H1 (cell line): ENCODE data around the gene CD4. TPM values are rescaled to one million over a fixed set of nuclear protein-coding genes. Genes with fewer than 3 reads are reported as not detected.
A peak's percentile ranks its signal among the peaks of the same experiment; 100 is the strongest.

Experiments used
- CTCF ChIA-PET: fragments of 300-600 bp; sonication (Branson Sonifier 250); formaldehyde crosslinking; loops from one replicate; lab custom pipeline; 2021; ENCODE audit not compliant: partially characterized antibody; lab: Charles Lee
- POLR2A ChIA-PET: fragments of 300-600 bp; sonication (Branson Sonifier 250); formaldehyde crosslinking; loops from one replicate; lab custom pipeline; 2021; ENCODE audit warnings: inconsistent platforms; ENCODE audit not compliant: partially characterized antibody; lab: Charles Lee
- DNase-seq, 2 experiments: peaks; one replicate each; pipeline versions ENCODE4 v3.0.0 to v3.0.0-alpha.2; 2010 to 2022; ENCODE audit warnings: low spot score in 2 of 2, low read depth in 1 of 2, mixed read lengths in 1 of 2
- FAIRE-seq: peaks from 2 replicates; lab custom pipeline; 2011; peaks lifted over from hg19 to GRCh38; lab: Jason Lieb, UNC
- H2AFZ ChIP-seq: 2 replicates; pipeline ENCODE4 v1.8.1; 2012; ENCODE audit warnings: low read length, inconsistent platforms
- H2AK5ac ChIP-seq: 2 replicates; pipeline ENCODE4 v1.6.1; 2013; ENCODE audit warnings: low read depth, low read length
- H2BK120ac ChIP-seq: replicated peaks from 2 replicates; pipeline ENCODE3; 2013; ENCODE audit warnings: low read depth, low read length, inconsistent platforms
- H2BK12ac ChIP-seq: 2 replicates; pipeline ENCODE4 v1.6.1; 2013; ENCODE audit warnings: low read depth, low read length
- H2BK15ac ChIP-seq: 2 replicates; pipeline ENCODE4 v1.6.1; 2013; ENCODE audit warnings: low read length
- H2BK20ac ChIP-seq: 2 replicates; pipeline ENCODE4 v1.6.1; 2013; ENCODE audit warnings: low read length
- H2BK5ac ChIP-seq: 2 replicates; pipeline ENCODE4 v1.6.1; 2013; ENCODE audit warnings: low read depth, low read length
- H3K14ac ChIP-seq: 2 replicates; pipeline ENCODE4 v1.6.1; 2013; ENCODE audit warnings: inconsistent platforms; ENCODE audit not compliant: insufficient read length
- H3K18ac ChIP-seq: 2 replicates; pipeline ENCODE4 v1.6.1; 2013; ENCODE audit warnings: low read length; ENCODE audit errors: extremely low read depth
- H3K23ac ChIP-seq: 2 replicates; pipeline ENCODE4 v1.6.1; 2013; ENCODE audit warnings: inconsistent platforms; ENCODE audit not compliant: insufficient read length
- H3K23me2 ChIP-seq: 2 replicates; pipeline ENCODE4 v1.6.1; 2013; ENCODE audit warnings: low read depth, low read length
- H3K27ac ChIP-seq: 2 replicates; pipeline ENCODE4 v1.6.1; 2011; ENCODE audit warnings: low read depth, low read length, inconsistent platforms
- H3K27me3 ChIP-seq, 4 experiments: replicated peaks in 1 of 4; 1 replicate in 1 of 4; 2 replicates in 3 of 4; pipeline versions ENCODE4 v1.6.1 to v1.8.1; 2011 to 2013; ENCODE audit warnings: low read length in 3 of 4, mild to moderate bottlenecking in 3 of 4, inconsistent platforms in 2 of 4, mixed read lengths in 2 of 4, moderate library complexity in 1 of 4; ENCODE audit not compliant: control insufficient read depth in 3 of 4, insufficient read depth in 3 of 4; ENCODE audit errors: extremely low read depth in 1 of 4
- H3K36me3 ChIP-seq, 4 experiments: 2 replicates each; pipeline versions ENCODE4 v1.6.1 to v1.8.1; 2011 to 2013; ENCODE audit warnings: mild to moderate bottlenecking in 4 of 4, low read length in 3 of 4, moderate library complexity in 2 of 4, control low read depth in 1 of 4, inconsistent platforms in 1 of 4; ENCODE audit not compliant: insufficient read depth in 4 of 4, control insufficient read depth in 2 of 4
- H3K4ac ChIP-seq: replicated peaks from 2 replicates; pipeline ENCODE3; 2013; ENCODE audit warnings: low read length, low read depth, mixed read lengths, inconsistent platforms; ENCODE audit not compliant: insufficient read length
- H3K4me1 ChIP-seq, 4 experiments: replicated peaks in 1 of 4; 1 replicate in 1 of 4; 2 replicates in 3 of 4; pipeline versions ENCODE4 v1.6.1 to v1.8.1; 2011 to 2013; ENCODE audit warnings: low read length in 3 of 4, inconsistent platforms in 2 of 4, mixed read lengths in 1 of 4; ENCODE audit not compliant: insufficient read depth in 4 of 4, control insufficient read depth in 3 of 4
- H3K4me2 ChIP-seq, 2 experiments: 2 replicates each; pipeline versions ENCODE4 v1.6.1 to v1.8.1; 2011 to 2013; ENCODE audit warnings: low read depth in 2 of 2, low read length in 2 of 2, control low read depth in 1 of 2, inconsistent platforms in 1 of 2, mild to moderate bottlenecking in 1 of 2; ENCODE audit not compliant: insufficient read depth in 1 of 2
- H3K4me3 ChIP-seq, 4 experiments: fragments of 200-600, 300-600 bp in 1 of 4; sonication (generic), shearing (Covaris generic), sonication (Bioruptor Twin) in 1 of 4; 2 replicates each; pipeline versions ENCODE4 v1.5.1 to v1.8.1; 2011 to 2016; ENCODE audit warnings: low read length in 4 of 4, low read depth in 3 of 4, control low read depth in 2 of 4, inconsistent platforms in 2 of 4, mild to moderate bottlenecking in 2 of 4, mixed read lengths in 1 of 4, moderate library complexity in 1 of 4; ENCODE audit not compliant: insufficient read depth in 2 of 4; ENCODE audit errors: extremely low read depth in 1 of 4
- H3K56ac ChIP-seq: replicated peaks from 2 replicates; pipeline ENCODE3; 2013; ENCODE audit warnings: low read depth, mild to moderate bottlenecking, mixed read lengths, low read length, inconsistent platforms; ENCODE audit not compliant: insufficient read length
- H3K79me1 ChIP-seq: 2 replicates; pipeline ENCODE4 v1.6.1; 2013; ENCODE audit warnings: low read depth, low read length, control low read depth
- H3K79me2 ChIP-seq, 2 experiments: 2 replicates each; pipeline versions ENCODE4 v1.6.1 to v1.8.1; 2012 to 2013; ENCODE audit warnings: low read length in 2 of 2, mild to moderate bottlenecking in 2 of 2, inconsistent platforms in 1 of 2; ENCODE audit not compliant: insufficient read depth in 2 of 2, control insufficient read depth in 1 of 2
- H3K9ac ChIP-seq, 4 experiments: replicated peaks in 1 of 4; 1 replicate in 1 of 4; 2 replicates in 3 of 4; pipeline versions ENCODE4 v1.6.1 to v1.8.1; 2011 to 2013; ENCODE audit warnings: low read depth in 3 of 4, low read length in 3 of 4, control low read depth in 2 of 4, mild to moderate bottlenecking in 2 of 4, moderate library complexity in 2 of 4, inconsistent platforms in 1 of 4; ENCODE audit errors: extremely low read depth in 1 of 4
- H3K9me3 ChIP-seq, 2 experiments: 2 replicates each; pipeline versions ENCODE4 v1.6.1 to v1.8.1; 2012 to 2013; ENCODE audit warnings: mild to moderate bottlenecking in 2 of 2, moderate library complexity in 2 of 2, control low read depth in 1 of 2, inconsistent platforms in 1 of 2, low read depth in 1 of 2, low read length in 1 of 2, mixed read lengths in 1 of 2; ENCODE audit not compliant: insufficient read depth in 2 of 2
- H4K20me1 ChIP-seq, 2 experiments: replicated peaks in 1 of 2; 2 replicates each; pipeline versions ENCODE3 to v1.8.1; 2011 to 2013; ENCODE audit warnings: inconsistent platforms in 2 of 2, low read length in 2 of 2, mild to moderate bottlenecking in 1 of 2; ENCODE audit not compliant: insufficient read depth in 2 of 2, control insufficient read depth in 1 of 2
- H4K5ac ChIP-seq: 2 replicates; pipeline ENCODE4 v1.6.1; 2013; ENCODE audit warnings: low read length, low read depth, mixed read lengths, inconsistent platforms; ENCODE audit not compliant: insufficient read length
- H4K8ac ChIP-seq: 2 replicates; pipeline ENCODE4 v1.8.0; 2013; ENCODE audit warnings: mild to moderate bottlenecking, moderate library complexity, low read length, inconsistent platforms; ENCODE audit not compliant: insufficient read depth; ENCODE audit errors: extremely low read depth
- H4K91ac ChIP-seq: replicated peaks from 2 replicates; pipeline ENCODE3; 2013; ENCODE audit warnings: low read length, mixed read lengths, inconsistent platforms; ENCODE audit not compliant: insufficient read length
- ASH2L ChIP-seq: fragments of 200-600, 300-600 bp; sonication (generic); IDR thresholded peaks from one replicate; pipeline ENCODE4 v1.7.1; 2017; ENCODE audit warnings: low read length
- ATF3 ChIP-seq: IDR thresholded peaks from 2 replicates; pipeline ENCODE4 v1.6.1; 2011; ENCODE audit warnings: low read depth, mild to moderate bottlenecking, low read length; ENCODE audit not compliant: insufficient read depth
- BCL11A ChIP-seq, 2 experiments: IDR thresholded peaks; one replicate each; pipeline ENCODE4 v1.6.1; 2011; ENCODE audit warnings: low read depth in 2 of 2, low read length in 2 of 2, mild to moderate bottlenecking in 2 of 2
- CBX5 ChIP-seq: fragments of 300-800, 300-1000 bp; sonication (generic); IDR thresholded peaks from 2 replicates; pipeline ENCODE4 v1.7.1; 2016; ENCODE audit warnings: antibody characterized with exemption, low read length, low read depth
- SAP30 ChIP-seq: fragments of 300-600 bp; sonication (generic); IDR thresholded peaks from 2 replicates; pipeline ENCODE4 v1.7.1; 2012; ENCODE audit warnings: low read length, moderate library complexity, mild to moderate bottlenecking, inconsistent platforms; ENCODE audit not compliant: insufficient read depth, insufficient replicate concordance
- SIX5 ChIP-seq: IDR thresholded peaks from 2 replicates; pipeline ENCODE4 v1.6.1; 2011; ENCODE audit warnings: mild to moderate bottlenecking, low read depth, low read length
- SP1 ChIP-seq: IDR thresholded peaks from 2 replicates; pipeline ENCODE4 v1.6.1; 2011; ENCODE audit warnings: low read depth, low read length
- SP4 ChIP-seq: IDR thresholded peaks from 2 replicates; pipeline ENCODE4 v1.6.1; 2012; ENCODE audit warnings: low read length, inconsistent platforms
- WGBS, 2 experiments: shearing (Covaris generic) in 1 of 2; methylation state at CpG; one replicate each; pipeline versions ENCODE4 v1.1.6 to v1.1.7; 2013 to 2015; ENCODE audit warnings: low lambda C conversion rate in 2 of 2, mixed read lengths in 2 of 2, inconsistent platforms in 1 of 2, low coverage in 1 of 2, missing lambda C conversion rate in 1 of 2; ENCODE audit not compliant: insufficient replicate concordance in 2 of 2, insufficient coverage in 1 of 2, insufficient read length in 1 of 2; ENCODE audit errors: extremely low coverage in 1 of 2, missing lambda C conversion rate in 1 of 2; 5-methylcytosine and 5-hydroxymethylcytosine counted together
- polyA plus RNA-seq, 7 experiments: library from polyadenylated mRNA; depleted of rRNA in 3 of 7; stranded (reverse) in 5 of 7; unstranded in 2 of 7; fragments of >200 nt in 5 of 7; fragments of 200-250 nt in 2 of 7; gene quantifications; 1 replicate in 5 of 7; 2 replicates in 1 of 7; 4 replicates in 1 of 7; pipeline versions ENCODE4 v1.2.1 to v1.2.3, GENCODE V29; 2011 to 2013; ENCODE audit warnings: missing spikeins in 2 of 7, mixed read lengths in 2 of 7
- total RNA-seq: library from RNA; stranded (reverse); fragmentation: NEBNext Ultra II Directional; extraction: Animal tissue kit (Norgen Biotek cat#: 25700); gene quantifications from 2 replicates; pipeline ENCODE4 v1.2.1, GENCODE V29; 2021
- TF ChIP-seq, protein P1 (sequence below): IDR thresholded peaks from 2 replicates; pipeline ENCODE4 v1.6.1; 2012; ENCODE audit warnings: inconsistent platforms

Gene CD4
- total and polyA plus RNA-seq, 2 of the 8 experiments (the other 6 are each of a cell fraction or from before 2014, with no cell fraction given), result 3.4 to 5.1 TPM

DNA sequence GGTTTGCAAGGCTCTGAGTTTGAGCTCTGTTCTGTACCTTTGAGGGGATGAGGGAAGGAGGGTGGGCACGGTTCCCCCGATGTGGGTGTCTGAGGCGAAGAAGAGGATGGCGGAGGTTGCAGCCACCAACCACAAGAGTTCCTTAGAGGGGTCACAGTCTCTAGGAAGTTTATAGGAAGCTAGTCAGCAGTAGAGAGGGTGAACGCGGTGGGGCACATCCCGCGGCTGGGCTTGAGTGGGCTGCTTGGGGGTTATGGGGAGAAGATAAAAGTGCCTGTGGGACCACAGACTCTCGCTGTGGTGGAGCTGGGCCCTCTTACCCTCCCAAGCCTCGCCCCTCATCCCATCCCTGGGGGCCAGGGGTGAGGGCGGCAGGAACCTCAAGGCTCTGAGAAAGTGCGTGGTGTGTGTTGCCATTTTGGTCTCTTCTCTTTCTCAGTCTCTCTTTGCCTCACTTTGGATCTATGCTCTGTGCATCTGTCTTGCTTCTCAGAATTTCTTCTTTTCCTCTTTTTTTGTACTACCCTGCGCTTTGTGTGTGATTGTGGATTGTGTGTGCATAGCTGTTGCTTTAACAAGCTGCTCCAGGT, 2.7 kb downstream of the CD4 start:
- DNase-seq (no peak), FAIRE-seq (no peak)
- Histone ChIP-seq H3K27ac (no peak overlapping the region), H3K9ac (0 out of 7 replicates have a peak overlapping the region, but pooled peaks of 1 of the 4 experiments have one; percentile 15), H2BK20ac (no peak overlapping the region), H4K20me1 (no peaks in the 10 kb centered on the region), H3K4me2 (no peak overlapping the region), H3K9me3 (no peaks in the 10 kb centered on the region), H4K8ac (peak overlapping the region; percentile 63; the same call in 1 of the 2 replicates), H2BK120ac (no peak overlapping the region), H3K4ac (no peak overlapping the region), H3K36me3 (no peaks in the 10 kb centered on the region), H3K4me3 (no peak overlapping the region), H4K5ac (no peak overlapping the region), H4K91ac (no peak overlapping the region), H3K4me1 (peaks cover 0 to 12% (median under 1%) of the 10 kb centered on the region in 4 experiments; a peak in 3 of 7 replicates), H3K18ac (no peak overlapping the region), H2BK12ac (no peak overlapping the region), H3K23ac (no peak overlapping the region), H3K79me1 (no peaks in the 10 kb centered on the region), H3K14ac (no peak overlapping the region), H3K23me2 (no peaks in the 10 kb centered on the region), H3K56ac (no peak overlapping the region), H3K79me2 (no peaks in the 10 kb centered on the region), H2BK15ac (0 out of 2 replicates have a peak overlapping the region, but pooled peaks have one; percentile 72), H2AK5ac (no peak overlapping the region), H2AFZ (no peak overlapping the region), H3K27me3 (0 out of 7 replicates have a peak, but pooled peaks cover 0 to 3% (median 0%) of the 10 kb centered on the region in 4 experiments), H2BK5ac (no peak overlapping the region)
- ChIA-PET CTCF (interaction anchor here (0.8 to 29.6 kb wide), 9 partner anchors 10 to 39 kb away, joined by 3 to 532 read pairs (median 7); partner anchors contain the start of genes GNB3, GPR162, MLF2 and P3H3), POLR2A (interaction anchor here (0.7 to 3.1 kb wide), 7 partner anchors 9 to 77 kb away, joined by 3 to 10 read pairs (median 7); partner anchors contain the start of gene GPR162)
- TF ChIP-seq SP1 (no peak), SAP30 (no peak), ASH2L (no peak), SIX5 (no peak), ATF3 (no peak), SP4 (no peak), BCL11A (IDR thresholded peaks at IDR 0.05; ENCODE audit: low read depth in 2 of 2, low read length in 2 of 2) (no peak), CBX5 (no peak)
- TF ChIP-seq, protein P1, sequence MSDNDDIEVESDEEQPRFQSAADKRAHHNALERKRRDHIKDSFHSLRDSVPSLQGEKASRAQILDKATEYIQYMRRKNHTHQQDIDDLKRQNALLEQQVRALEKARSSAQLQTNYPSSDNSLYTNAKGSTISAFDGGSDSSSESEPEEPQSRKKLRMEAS, result no peak
- WGBS, 2 experiments, result 93% methylated on average over 13 of the region's 13 CpGs; no CpG with 5 or more reads in 1 of the 2 experiments
